ENCODE results near the gene CDH4. TPM values are rescaled to one million over a fixed set of nuclear protein-coding genes. Genes with fewer than 3 reads are reported as not detected.

Gene CDH4
- total and polyA plus RNA-seq, 2 donors (not counting 3 experiments of a cell fraction or from before 2014, with no cell fraction given), result 0.17 to 0.51 TPM

- DNase-seq (ENCODE audit: low read depth, low spot score) (no peak), FAIRE-seq (no peak)
- no peak overlapping the region for H2AFZ ChIP-seq (ENCODE audit: low read depth, low read length)
- CTCF ChIA-PET, result no interaction called here
- TF ChIP-seq JUN (IDR thresholded peaks at IDR 0.05; ENCODE audit: borderline replicate concordance, insufficient read depth, insufficient read length, low read depth) (no peak), POLR2AphosphoS5 (IDR thresholded peaks at IDR 0.05; ENCODE audit: insufficient read depth, low read depth, low read length) (no peak), EZH2 (IDR thresholded peaks at IDR 0.05; ENCODE audit: borderline replicate concordance, low read depth, low read length, severe bottlenecking) (no peak), MYC (IDR thresholded peaks at IDR 0.05; ENCODE audit: low read depth, low read length) (no peak), FOS (IDR thresholded peaks at IDR 0.05; ENCODE audit: borderline replicate concordance, insufficient read depth, low read length) (no peak), CTCF (IDR thresholded peaks at IDR 0.05; ENCODE audit: extremely low read depth in 1 of 2, insufficient read depth in 1 of 2, low read depth in 1 of 2, low read length in 2 of 2) (no peak), MAX (IDR thresholded peaks at IDR 0.05; ENCODE audit: insufficient read depth, insufficient read length) (no peak), POLR2A (IDR thresholded peaks at IDR 0.05; ENCODE audit: low read depth, low read length) (no peak), GATA2 (IDR thresholded peaks at IDR 0.05; ENCODE audit: insufficient read depth, insufficient read length, low read depth, low read length) (no peak)
- dilution Hi-C loops (cut with MboI; ENCODE audit: extremely low pct_ligation_motif_present, low sequenced_read_pairs), result no loop called here
- no peak overlapping the region for H3K4me2 ChIP-seq (ENCODE audit: insufficient read depth, low read length)
- H3K79me2 ChIP-seq (ENCODE audit: control insufficient read depth, insufficient read depth, low read length), result no peaks in the 10 kb centered on the region
- BruUV-seq (replicated peaks), result no TSS peak
- H3K9me3 ChIP-seq (replicated peaks; ENCODE audit: control insufficient read depth, insufficient read depth, low read length), result peaks cover 2% of the 10 kb centered on the region
- H3K27me3 ChIP-seq (ENCODE audit: control insufficient read depth in 2 of 2, insufficient read depth in 2 of 2, low read length in 2 of 2), result no peaks in the 10 kb centered on the region
- H3K4me1 ChIP-seq (ENCODE audit: control insufficient read depth, extremely low read depth, insufficient read depth, low read length), result no peaks in the 10 kb centered on the region
- no peak overlapping the region for H3K27ac ChIP-seq (ENCODE audit: insufficient read depth, low read depth, low read length)
- H3K9me1 ChIP-seq (replicated peaks; ENCODE audit: control insufficient read depth, extremely low read depth, insufficient read depth, low read length), result no peaks in the 10 kb centered on the region
- no peaks in the 10 kb centered on the region for H4K20me1 ChIP-seq (replicated peaks; ENCODE audit: control insufficient read depth, extremely low read depth, insufficient read depth, low read length)
- intact Hi-C loops (cut with micrococcal nuclease), result no loop called here
- H3K9ac ChIP-seq (replicated peaks; ENCODE audit: extremely low read depth, insufficient read depth, low read length), result no peak overlapping the region
- H3K4me3 ChIP-seq (replicated peaks in 1 of 3; ENCODE audit: insufficient read depth in 1 of 3, low read depth in 1 of 3, low read length in 3 of 3), result no peak overlapping the region
- POLR2A ChIA-PET, result no interaction called here
- H3K36me3 ChIP-seq (ENCODE audit: control insufficient read depth in 2 of 2, extremely low read depth in 1 of 2, insufficient read depth in 2 of 2, low read length in 2 of 2), result no peaks in the 10 kb centered on the region
These were observed 114.9 kb downstream of the CDH4 start for GRCh38 chr20:61366914-61367313.

Measured in endothelial cell of umbilical vein (primary cell).